Suprapubic skin (tissue), 3 donors: ENCODE data around the gene MIA2.

Source experiments
- POLR2A ChIP-seq, 2 donors: fragments of 450-650 bp; IDR thresholded peaks; one replicate each; pipeline ENCODE4 v1.6.1; 2017; ENCODE audit warnings: antibody characterized with exemption in 2 of 2, mild to moderate bottlenecking in 2 of 2, moderate library complexity in 2 of 2
- TF ChIP-seq, protein P1 (sequence below), 2 donors: fragments of 200-600 bp in 1 of 2; fragments of 450-650 bp in 1 of 2; sonication (generic) in 1 of 2; IDR thresholded peaks; one replicate each; pipeline ENCODE4 v1.5.1; 2016 to 2019; ENCODE audit warnings: antibody characterized with exemption in 2 of 2, mild to moderate bottlenecking in 1 of 2, moderate library complexity in 1 of 2

DNA sequence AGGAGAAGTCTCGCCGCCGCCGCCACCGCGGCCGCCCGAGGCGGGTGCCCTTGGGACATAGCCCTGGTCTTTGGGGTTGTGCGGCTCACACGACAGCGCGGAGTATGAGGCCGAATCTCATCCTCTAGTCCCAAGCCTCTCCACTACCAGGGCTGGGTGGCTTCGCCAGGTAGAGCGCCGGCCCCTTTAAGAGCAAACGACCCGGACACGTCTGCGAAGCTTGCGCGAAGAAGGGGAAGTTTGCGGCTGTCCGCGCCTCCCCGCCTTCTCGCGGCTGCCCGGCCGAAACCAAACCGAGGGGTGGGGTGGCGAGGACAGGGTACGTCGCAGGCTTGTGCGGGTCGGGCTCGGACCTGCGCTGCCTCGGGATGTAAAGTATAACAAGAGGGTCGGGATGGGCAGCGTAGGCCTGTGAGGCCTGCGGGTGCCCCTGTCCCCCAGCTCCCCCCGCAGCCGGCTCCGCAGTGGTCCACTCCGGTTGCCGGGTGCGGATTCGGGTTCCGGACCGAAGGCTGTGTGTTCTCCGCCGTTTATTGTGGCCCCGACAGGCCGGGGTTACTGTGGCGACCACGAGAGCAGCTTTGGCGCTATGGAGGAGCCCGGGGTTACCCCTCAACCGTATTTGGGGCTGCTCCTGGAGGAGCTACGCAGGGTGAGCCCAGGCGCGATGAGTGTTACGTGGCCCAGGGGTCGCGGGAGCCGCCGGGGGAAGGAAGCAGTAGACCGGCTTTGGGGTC is 33.3 kb downstream of the MIA2 start:
- TF ChIP-seq, protein P1, sequence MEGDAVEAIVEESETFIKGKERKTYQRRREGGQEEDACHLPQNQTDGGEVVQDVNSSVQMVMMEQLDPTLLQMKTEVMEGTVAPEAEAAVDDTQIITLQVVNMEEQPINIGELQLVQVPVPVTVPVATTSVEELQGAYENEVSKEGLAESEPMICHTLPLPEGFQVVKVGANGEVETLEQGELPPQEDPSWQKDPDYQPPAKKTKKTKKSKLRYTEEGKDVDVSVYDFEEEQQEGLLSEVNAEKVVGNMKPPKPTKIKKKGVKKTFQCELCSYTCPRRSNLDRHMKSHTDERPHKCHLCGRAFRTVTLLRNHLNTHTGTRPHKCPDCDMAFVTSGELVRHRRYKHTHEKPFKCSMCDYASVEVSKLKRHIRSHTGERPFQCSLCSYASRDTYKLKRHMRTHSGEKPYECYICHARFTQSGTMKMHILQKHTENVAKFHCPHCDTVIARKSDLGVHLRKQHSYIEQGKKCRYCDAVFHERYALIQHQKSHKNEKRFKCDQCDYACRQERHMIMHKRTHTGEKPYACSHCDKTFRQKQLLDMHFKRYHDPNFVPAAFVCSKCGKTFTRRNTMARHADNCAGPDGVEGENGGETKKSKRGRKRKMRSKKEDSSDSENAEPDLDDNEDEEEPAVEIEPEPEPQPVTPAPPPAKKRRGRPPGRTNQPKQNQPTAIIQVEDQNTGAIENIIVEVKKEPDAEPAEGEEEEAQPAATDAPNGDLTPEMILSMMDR (IDR thresholded peaks at IDR 0.05), result no peak
- peak in 1 of 2 donors; percentile 50 for TF ChIP-seq POLR2A (IDR thresholded peaks at IDR 0.05)
